Suprapubic skin (tissue), 4 donors: ENCODE measurements around the gene ARL13B.

Experiments used
- POLR2A ChIP-seq, 2 donors: fragments of 450-650 bp; IDR thresholded peaks; one replicate each; pipeline ENCODE4 v1.6.1; 2017; ENCODE audit warnings: antibody characterized with exemption in 2 of 2, mild to moderate bottlenecking in 2 of 2, moderate library complexity in 2 of 2
- POLR2AphosphoS5 ChIP-seq, 3 donors: sonication (generic); formaldehyde crosslinking; IDR thresholded peaks; one replicate each; pipeline ENCODE4 v1.6.1; 2017; ENCODE audit warnings: antibody characterized with exemption in 3 of 3

GRCh38 chr3:94063496-94064119, 83.7 kb downstream of the ARL13B start:
- TF ChIP-seq POLR2A (IDR thresholded peaks at IDR 0.05) (no peak), POLR2AphosphoS5 (IDR thresholded peaks at IDR 0.05) (no peak)
